Measurements from ENCODE around the gene GATA5.

GATA5 gene, protein sequence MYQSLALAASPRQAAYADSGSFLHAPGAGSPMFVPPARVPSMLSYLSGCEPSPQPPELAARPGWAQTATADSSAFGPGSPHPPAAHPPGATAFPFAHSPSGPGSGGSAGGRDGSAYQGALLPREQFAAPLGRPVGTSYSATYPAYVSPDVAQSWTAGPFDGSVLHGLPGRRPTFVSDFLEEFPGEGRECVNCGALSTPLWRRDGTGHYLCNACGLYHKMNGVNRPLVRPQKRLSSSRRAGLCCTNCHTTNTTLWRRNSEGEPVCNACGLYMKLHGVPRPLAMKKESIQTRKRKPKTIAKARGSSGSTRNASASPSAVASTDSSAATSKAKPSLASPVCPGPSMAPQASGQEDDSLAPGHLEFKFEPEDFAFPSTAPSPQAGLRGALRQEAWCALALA

DNA sequence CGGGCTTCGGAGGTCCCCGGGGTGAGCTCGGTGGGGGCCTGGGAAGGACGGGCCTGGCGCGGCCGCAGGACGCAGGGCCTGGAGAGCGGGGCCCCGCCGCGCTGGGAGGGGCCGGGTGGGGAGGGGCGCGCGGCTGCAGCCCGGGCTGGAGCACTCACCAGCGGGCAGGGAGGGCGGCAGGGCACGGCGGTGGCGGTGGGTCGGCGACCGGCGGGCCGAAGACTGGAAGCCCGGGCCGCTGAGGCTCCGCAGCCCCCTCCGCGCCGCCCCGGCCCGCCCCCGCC is at the start of gene GATA5:
TSS of gene GATA5 (minus strand) at position 224 of the 284 bp plus-strand sequence. CDS start 474 bp downstream, outside the sequence.
- no peak for DNase-seq

DNA sequence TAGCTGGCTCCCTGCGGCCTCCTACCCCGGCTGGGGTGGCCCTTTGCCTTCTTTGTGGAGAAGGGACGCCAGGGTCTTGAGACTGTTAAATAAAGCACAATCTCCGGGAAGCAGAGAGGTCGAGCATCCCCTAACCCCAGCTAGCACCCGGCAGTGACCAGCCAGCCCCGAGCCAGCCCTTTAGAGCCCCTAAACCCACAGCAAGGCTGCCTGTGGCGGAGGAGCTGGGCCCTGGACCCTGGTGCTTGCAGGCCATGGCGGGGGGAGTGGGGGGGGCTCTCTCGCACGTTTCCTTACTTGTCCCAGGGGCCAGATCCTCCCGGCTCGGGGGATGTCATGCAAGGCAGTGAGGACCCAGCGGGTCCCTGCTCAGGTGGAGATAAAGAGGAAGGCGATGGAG is 49.2 kb upstream of the GATA5 start:
- no peak for DNase-seq

DNA sequence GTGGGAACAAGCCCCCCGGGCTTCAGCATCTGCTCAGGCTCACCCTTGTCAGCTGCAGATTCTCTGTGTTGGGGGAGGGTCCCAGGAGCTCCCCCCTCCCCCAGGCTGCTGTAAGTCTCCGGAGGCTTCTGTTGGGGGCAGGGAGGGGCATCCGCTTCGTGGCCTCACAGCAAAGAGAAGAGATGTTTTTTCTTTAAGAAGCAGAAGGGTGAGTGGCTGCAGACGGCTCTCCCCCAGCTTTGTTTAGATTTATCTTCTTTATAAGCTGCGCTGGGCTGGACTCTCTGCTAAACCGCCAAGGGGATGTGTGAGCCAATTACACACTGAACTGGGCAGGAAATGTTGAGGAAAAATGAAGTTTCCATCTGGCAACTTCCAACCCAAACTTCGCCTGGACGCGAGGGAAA is 48.7 kb upstream of the GATA5 start:
- DNase-seq, result no peak

DNA sequence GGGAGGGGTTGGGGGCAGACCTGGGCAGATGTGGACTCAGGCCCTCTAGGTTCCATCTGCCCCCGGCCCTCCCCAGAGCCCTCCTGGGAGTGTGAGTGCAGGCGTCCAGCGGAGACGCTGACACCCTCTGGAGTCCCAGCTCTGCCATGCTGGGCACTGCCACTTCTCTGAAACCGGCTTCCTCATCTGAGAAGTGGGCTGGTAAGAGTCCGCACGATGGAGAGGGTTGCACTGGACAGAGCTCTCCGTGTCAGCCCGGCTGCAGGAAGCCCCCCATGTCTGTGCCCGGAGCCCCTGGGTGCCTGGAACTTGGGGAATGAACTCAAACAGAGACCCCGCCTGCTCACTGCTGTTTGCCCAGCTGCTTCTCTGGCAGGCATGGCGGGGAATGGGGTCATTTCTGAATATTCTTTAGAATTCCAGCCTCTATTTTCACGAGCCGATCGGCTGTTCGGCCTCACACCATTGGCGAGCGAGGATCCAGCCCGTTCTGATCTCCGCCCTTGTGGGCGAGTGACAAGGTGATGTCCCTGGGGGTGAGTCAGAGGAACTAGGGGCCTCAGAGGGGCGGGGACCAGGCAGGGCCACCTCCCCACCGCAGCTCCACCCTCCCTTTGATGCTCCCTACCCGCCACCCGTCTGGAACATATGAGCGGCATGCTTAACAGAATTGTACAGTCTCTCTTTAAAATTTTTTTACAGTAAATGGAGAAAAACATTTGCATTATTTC is 47.8 kb upstream of the GATA5 start:
- no peak for DNase-seq

DNA sequence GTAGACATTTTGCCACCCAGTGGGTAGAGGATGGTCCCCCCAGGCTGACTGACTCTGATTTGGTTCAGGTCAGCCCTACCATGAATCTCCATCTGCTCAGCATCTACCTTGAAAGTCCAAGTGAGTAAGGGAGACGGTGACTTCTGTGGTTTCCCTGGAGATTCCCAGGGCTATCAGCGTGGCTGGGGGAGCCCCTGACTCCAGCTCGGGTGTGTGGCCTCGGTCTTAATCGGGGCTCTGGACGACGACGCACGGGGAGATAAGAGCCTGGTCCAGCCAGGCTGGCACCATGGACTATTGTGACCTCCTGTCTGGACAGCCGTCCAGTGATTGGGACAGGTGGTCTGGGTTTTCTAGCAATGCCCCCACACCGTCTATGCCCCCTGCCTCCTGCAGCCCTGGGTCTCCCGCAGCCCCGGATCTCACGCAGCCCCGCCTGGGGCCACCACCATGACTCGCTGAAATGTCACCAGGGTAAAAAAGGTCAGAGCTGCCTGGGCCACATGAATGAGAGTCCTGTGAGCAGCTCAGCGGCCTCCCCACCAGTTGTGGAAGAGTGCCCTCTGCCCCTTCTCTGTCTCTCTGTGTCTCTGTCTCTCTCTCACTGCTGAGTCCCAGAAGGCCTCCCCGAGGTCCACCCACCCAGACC is 47.1 kb upstream of the GATA5 start:
- no peak for DNase-seq

DNA sequence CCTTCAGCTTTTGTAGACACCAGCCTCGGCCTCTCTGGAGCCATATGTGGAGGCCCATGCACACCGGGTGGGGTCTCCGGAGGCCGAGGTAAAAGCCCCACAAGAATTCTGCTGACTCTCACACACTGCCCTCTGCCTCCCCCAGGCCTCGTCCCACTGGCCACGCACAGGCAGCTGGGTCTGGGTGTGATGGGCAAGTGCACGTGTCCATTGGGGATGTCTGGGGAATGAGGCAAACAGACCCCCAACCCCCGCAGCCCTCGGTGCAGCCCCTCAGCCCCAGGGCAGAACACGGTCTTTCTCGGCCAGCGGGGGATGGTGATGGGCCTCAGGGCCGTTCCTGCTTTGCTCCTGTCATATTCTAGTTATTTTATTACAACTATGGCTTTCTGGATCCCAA is 44.0 kb upstream of the GATA5 start:
- no peak for DNase-seq

DNA sequence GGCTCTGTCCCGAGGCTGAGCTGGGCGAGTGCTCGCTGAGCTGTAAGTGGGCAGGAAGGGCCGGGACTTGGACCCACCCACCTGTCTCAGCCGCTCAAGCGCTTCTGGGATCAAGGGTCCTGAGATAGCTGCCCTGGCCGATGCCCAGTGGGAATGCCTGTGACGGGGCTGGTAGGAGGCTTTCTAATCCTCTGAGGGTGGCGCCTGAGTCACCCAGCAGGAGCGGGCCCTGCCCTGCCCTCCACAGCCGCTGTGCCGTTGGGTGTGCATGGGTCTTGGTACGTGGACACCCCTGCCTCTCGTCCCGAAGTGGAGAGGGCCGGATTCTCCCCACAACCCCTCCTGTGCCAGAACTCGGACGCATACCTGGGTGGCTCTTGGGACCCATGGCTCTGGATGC is 43.1 kb upstream of the GATA5 start:
- no peak for DNase-seq

DNA sequence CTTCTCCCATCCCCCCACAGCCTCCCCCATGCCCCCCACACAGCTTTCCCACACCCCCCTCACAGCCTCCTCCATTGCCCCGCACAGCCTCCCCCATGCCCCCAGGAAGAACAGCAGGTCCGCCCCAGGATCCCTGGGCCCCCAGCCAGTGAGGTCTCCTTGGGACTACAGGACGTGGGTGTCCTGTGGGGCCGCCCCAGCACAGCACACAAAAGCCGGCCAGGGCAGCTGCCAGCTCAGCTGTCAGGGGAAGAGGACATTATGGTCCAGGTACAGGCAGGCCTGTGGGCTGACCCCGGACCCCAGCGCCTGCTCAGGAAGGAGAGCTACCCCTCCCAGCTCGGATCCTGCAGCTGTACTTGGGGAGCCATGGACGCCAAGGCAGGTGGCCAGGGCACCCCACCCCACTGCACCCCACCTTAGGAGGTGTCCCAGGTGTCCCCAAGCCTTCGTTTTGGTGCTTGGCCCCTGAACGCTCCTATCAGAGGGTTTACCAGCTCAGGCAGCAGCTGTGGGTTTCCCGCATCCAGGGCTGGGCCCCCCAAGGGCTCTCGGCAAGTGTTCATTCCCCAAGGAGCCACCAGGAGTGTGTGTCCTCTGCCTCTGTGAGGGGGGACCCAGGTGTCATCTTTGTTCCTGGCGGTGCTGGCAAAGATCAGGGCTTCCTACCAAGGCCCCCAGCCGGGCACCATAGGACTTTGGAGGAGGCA is 42.3 kb upstream of the GATA5 start:
- no peak for DNase-seq

DNA sequence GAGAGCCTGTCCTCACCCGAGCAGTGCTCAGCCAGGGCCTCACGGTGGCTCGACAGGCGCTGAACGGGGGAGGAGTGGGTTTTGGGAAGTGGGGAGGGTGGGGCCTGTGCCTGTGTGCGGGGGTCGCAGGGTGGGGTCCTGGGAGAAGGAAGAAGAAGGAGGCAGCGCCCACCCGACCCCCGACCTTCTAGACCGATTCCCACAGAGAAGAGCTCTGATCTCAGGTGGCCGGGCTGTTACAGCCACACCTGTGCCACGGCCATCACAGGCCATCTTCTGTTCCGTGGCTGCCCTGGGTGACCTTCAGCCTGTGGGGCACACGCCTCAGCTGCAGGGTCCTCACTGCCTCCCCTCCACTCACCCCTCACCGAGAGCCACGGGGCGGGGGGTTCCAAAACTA is 41.4 kb upstream of the GATA5 start:
- no peak for DNase-seq

DNA sequence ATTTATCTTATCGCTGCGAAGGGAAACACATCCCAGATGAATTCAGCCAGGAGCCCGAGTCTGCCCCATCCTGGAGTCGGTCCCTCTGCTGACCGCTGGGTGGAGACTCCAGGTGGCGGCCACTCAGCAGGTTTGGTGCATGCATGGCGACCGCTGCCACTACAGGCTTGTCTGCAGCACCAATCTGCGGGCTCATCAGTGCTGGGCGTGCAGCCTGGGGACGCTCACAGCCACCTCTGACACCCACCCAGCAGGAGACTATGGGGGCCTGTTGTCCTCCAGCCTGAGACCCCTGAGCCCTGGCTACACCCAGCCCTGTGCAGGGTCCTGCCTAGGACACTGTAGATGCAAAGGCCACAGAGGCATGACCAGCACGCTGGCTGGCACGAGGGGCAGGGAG is 40.5 kb upstream of the GATA5 start:
- no peak for DNase-seq

DNA sequence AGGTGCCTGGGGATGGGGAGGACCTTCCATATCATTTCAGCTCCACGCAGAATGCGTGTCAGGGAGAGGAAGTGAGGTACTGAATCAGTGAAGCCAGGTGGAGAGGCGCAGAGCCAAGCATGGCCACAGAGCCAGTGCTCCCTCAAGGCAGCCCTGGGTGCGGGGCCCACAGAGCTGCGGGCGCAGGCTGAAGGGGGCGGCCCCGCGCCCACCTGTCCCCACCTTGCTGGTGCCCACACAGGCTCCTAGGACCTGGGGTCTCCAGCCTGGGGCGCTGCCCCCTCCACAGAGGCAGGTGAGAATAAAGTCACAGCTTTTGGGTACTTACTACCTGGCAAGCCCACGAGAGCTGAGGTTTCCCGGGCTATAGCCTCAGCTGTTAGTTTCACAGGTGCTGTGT is 40.0 kb upstream of the GATA5 start:
- no peak for DNase-seq

DNA sequence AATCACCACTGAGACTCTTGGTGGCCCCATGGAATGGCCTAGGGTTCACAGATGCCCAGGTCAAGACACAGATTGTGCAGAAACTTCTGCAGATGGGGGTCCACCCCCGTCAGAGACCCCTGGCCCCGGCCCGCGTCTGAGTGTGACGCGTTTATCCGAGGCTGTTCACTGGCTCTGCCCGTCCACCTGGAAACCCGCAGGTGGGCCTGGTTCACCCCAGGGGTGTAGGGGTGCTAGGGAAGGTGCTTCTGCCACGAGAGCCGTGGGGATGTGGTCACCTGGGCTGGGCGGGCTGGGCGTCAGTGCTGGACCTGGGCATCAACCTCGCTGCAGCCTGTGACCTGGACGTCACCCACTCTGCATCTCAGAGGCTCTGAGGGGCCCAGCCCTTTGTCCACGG is 39.5 kb upstream of the GATA5 start:
- no peak for DNase-seq

DNA sequence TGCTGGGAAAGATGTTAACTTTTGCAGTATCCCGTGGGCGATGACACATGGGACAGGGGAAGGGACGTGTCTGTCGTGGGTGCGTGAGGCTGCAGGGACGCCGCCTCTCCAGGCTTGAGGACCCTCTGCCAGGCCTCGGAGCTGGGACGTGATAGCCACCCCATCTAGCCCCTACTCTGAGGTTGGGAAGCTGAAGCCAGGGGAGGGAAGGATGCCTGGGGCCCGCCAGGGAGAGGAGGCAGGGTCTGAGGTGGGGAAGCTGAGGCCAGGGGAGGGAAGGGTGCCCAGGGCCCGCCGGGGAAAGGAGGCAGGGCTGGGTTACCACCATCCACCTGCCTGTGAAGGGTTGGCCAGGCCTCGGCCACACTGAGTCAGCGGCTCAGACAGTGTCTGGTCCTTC is 38.2 kb upstream of the GATA5 start:
- no peak for DNase-seq

DNA sequence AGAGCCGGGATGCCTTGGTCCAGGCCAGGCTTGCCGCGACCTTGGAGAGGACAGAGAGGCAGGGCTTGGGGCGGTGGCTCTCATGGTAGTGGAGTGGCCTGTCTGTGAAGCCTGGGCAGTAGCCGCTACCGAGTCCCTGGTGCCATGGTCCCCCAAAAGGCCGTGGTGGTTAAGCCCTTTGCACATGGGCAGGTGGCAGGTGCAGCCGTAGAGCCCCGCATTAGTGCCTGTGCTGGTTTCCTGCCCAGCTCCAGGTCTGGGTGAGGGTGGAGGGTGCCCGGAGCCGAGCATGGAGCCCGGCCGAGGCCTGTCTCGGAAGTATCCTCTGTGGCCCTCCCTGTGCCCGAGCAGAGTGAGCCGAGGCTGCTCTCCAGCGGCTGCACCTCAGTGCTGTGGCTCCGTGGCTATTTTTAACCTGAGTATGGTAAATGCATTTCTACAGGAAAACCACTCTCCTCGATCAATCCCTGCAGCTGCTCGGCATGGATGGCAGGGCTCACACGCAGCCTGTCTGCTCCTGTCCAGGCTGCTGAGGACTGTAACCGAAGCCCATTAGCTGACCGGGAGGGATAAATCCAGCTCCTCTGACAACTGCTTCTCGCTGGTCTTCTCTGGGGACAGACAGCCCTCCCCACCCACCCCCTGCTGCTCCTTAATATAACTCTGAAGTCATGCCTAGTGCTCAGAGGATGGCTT is 36.3 kb upstream of the GATA5 start:
- DNase-seq, result no peak

DNA sequence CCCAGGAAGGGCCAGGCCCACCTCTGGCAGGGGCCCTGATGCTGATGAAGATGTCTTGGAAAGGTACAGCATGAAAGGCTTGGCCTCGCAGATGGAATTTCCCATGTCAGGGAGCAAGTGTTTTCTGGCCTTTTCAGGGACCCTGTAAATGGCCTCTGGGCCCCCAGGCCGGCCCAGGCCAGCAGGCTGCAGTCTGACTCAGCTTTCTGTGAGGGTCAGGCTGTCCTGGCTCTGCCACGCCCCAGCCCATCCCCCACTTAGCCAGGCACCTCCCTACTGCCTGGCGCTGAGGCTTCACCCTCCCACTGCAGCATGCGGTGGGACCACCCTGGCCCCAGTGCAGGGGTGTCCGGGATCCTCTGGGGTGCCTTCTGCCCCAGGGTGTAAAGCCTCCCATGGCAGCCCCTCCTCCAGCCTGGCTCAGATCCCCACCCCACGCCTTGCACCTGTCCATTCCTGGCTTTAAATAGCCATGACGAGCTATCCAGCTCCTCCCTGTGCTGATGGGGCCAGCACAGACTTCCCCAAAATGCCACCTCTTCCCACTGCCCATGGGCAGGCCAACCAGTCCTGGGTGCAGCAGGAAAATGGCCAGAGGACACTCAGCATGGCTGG is 35.6 kb upstream of the GATA5 start:
- DNase-seq, result no peak

DNA sequence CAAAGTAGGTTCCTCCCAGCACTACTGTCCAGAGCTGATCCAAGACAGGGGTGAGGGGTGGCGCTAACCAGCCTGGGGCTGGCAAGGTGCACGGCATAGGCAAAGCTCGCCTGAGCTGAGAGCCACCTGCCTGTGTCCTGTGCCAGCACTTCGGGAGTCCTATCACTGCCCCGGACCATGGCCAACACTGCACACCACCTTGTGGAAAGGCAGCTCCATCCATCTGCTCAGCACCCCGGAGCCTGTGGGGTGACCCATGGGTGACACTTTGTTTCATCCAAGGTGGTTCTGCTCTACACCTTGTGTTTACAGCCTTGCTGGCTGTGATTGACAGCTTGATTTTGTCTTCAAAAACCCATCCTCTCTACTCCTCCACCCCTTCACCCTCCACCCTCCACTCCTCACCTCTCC is 32.9 kb upstream of the GATA5 start:
- DNase-seq, result no peak

DNA sequence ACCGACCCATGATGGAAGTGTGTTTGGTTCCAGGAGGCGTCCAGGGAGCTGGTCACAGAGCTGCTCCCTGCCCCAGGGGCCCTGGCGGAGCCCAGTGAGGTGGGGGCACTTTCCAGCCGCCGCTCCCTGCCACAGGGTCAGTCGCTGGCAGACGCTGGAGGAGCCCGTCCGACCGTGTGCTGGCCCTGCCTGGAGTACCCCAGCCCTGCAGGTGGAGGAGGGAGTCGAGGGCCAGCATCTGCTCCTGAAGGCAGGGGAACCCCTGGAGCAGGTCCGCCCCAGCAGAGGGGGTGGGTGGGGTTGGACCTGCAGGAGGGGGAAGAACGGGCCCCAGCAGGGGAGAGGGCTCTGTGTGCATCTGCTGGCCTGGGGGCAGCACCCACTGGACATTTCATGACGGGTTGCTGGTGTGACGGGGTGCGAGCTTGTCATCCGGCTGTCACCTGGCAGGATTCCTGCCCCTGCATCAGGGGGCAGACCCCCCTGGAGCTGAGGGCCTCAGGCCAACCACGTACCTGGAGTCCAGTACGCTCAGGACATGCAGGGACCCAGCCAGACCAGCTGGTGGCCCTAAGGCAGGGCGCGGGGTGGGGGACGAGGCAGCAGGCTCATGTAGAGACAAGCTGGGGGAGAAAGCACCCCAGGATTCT is 32.3 kb upstream of the GATA5 start:
- no peak for DNase-seq

DNA sequence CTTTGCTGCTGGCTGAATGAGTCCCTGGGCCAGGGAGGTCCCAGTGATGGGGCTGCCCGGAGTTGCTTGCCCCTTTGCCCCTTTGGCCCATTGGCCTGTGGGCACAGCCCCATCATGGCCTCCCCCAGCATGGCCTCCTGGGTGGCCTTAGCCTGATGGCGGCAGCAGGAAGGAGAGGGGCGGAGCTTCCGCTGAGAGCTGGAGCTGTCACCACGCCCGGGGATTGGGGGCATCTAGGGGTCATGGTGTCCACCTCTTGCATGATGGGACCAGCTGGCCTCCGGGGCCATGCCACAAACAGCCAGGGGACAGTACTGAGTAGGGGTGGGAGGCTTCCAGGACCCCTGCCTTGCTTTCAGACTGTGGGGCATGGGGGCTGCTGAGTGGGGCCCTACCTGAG is 31.5 kb upstream of the GATA5 start:
- no peak for DNase-seq

DNA sequence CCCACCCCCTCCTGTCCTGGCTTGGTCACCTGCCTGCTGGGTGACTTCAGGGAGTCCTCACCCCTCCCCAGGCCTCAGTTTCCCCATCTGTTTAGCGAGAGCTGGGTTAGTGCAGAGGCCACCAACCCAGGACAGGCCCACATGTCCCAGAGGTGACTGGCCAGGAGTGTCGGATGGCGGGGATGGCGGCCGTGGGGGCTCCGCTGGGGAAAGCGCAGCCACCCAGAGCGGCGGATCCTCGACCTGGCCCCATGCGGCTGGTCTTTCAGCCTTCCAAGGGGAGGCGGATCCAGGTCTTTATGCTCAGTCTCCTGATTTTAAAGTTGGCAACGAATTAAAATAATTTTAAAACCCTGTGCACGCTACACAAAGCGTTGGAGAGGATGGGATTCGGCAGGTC is 31.0 kb upstream of the GATA5 start:
- no peak for DNase-seq

DNA sequence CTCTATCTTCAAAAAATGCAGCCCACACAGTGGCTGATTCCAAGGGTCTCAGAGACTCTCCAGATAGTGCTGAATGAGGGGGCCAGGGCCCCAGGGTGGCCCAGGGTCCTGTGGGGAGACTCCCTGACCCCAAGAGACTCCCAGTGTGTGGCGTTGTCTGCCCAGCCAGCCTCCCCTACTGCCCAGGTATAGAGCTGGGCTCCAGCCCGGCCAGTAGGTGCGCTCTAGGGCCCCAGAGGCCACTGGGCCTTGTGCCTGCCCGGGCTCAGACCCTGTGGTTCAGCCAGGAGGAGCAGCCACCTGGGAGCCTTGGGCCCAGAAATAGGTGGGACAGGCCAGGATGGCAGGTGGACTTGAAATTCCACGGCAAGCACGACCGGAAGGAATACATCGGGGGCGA is 30.3 kb upstream of the GATA5 start:
- no peak for DNase-seq

DNA sequence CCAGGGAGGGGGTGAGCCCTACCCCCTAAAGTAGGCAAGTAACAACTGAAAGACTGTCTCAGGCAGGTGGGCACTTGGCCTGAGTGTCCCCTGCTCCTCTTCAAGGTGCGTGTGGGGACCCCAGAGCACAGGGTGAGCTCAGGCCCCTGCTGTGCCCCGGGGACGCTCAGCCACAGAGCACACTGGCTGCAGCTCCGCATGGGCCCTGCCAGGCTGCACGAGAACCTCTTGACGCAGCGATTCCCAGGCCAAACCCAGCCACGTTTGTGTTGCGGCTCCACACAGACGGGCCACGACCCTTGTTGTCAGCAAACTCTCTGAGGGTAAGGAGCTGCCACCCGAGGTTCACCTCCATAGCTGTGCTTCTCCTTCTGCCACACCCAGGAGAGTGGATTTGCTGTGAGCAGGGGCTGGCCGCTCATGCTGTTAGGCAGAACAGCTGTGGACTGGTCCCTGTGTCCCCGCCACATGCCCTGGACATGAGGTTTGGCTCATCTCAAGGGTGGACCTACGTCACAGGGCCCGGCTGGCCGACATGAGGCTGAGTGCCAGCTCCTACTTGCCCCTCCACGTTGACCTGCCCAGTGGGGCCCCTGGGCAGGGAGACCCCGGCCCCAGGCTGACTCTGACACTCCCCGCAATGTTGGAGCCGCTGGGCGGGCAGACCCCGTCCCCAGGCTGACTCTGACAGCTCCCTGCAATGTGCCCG is 29.7 kb upstream of the GATA5 start:
- no peak for DNase-seq
